Ishikawa (cell line): ENCODE data around the gene OXA1L.

Experiments
- CEBPB ChIP-seq: IDR thresholded peaks from 2 replicates; pipeline ENCODE4 v1.6.1; 2012
- CREB1 ChIP-seq: IDR thresholded peaks from 2 replicates; pipeline ENCODE4 v1.6.1; 2012; ENCODE audit warnings: low read depth
- EGR1 ChIP-seq: IDR thresholded peaks from 2 replicates; pipeline ENCODE4 v1.6.1; 2012
- EP300 ChIP-seq: IDR thresholded peaks from 2 replicates; pipeline ENCODE4 v1.6.1; 2012; ENCODE audit warnings: borderline replicate concordance
- FOXM1 ChIP-seq: IDR thresholded peaks from 2 replicates; pipeline ENCODE4 v1.6.1; 2012; ENCODE audit warnings: low read depth, borderline replicate concordance
- MAX ChIP-seq: IDR thresholded peaks from 2 replicates; pipeline ENCODE4 v1.6.1; 2012
- NFIC ChIP-seq: IDR thresholded peaks from 2 replicates; pipeline ENCODE4 v1.6.1; 2012
- RAD21 ChIP-seq: IDR thresholded peaks from 2 replicates; pipeline ENCODE4 v1.6.1; 2012; ENCODE audit warnings: low read depth
- REST ChIP-seq: IDR thresholded peaks from 2 replicates; pipeline ENCODE4 v1.6.1; 2012; ENCODE audit warnings: low read depth, mild to moderate bottlenecking
- TAF1 ChIP-seq: IDR thresholded peaks from 2 replicates; pipeline ENCODE4 v1.6.1; 2012; ENCODE audit warnings: low read depth, mild to moderate bottlenecking
- TCF12 ChIP-seq: IDR thresholded peaks from 2 replicates; pipeline ENCODE4 v1.6.1; 2012; ENCODE audit warnings: low read depth
- TEAD4 ChIP-seq: IDR thresholded peaks from 2 replicates; pipeline ENCODE4 v1.6.1; 2012
- USF1 ChIP-seq: IDR thresholded peaks from 2 replicates; pipeline ENCODE4 v1.6.1; 2012
- YY1 ChIP-seq: IDR thresholded peaks from 2 replicates; pipeline ENCODE4 v1.6.1; 2012; ENCODE audit warnings: low read depth
- ZBTB7A ChIP-seq: IDR thresholded peaks from 2 replicates; pipeline ENCODE4 v1.6.1; 2012; ENCODE audit warnings: low read depth

OXA1L gene

GRCh38 chr14:22740020-22740419 is 26.5 kb upstream of the OXA1L start:
- TF ChIP-seq CREB1 (no peak), TEAD4 (no peak), ZBTB7A (no peak), USF1 (no peak), YY1 (no peak), RAD21 (no peak), REST (no peak), NFIC (no peak), TCF12 (no peak), EGR1 (no peak), EP300 (no peak), FOXM1 (no peak), MAX (no peak), TAF1 (no peak)

- TF ChIP-seq MAX (no peak), YY1 (no peak), USF1 (no peak), CEBPB (no peak), TCF12 (no peak), REST (no peak), NFIC (no peak), EP300 (no peak), FOXM1 (no peak), TAF1 (no peak), CREB1 (no peak), ZBTB7A (no peak), RAD21 (no peak), EGR1 (no peak), TEAD4 (no peak)
These were observed 18.7 kb upstream of the OXA1L start for GRCh38 chr14:22747769-22748168.

GRCh38 chr14:22748206-22748605 is 18.3 kb upstream of the OXA1L start:
- TF ChIP-seq ZBTB7A: no peak
- TF ChIP-seq TEAD4: no peak
- no peak for TF ChIP-seq NFIC
- TF ChIP-seq TCF12: no peak
- no peak for TF ChIP-seq YY1
- TF ChIP-seq MAX: no peak
- TF ChIP-seq EGR1: no peak
- TF ChIP-seq USF1: no peak
- TF ChIP-seq FOXM1: no peak
- no peak for TF ChIP-seq RAD21
- TF ChIP-seq CEBPB: no peak
- no peak for TF ChIP-seq EP300
- no peak for TF ChIP-seq TAF1
- no peak for TF ChIP-seq CREB1
- TF ChIP-seq REST: no peak
